IMR-90 (cell line): ENCODE results near the gene IQUB. TPM values are rescaled to one million over a fixed set of nuclear protein-coding genes. Genes with fewer than 3 reads are reported as not detected.
A peak's percentile ranks its signal among the peaks of the same experiment; 100 is the strongest.

ENCODE experiments used
- ATAC-seq: fragments of 200-7000 bp; cut with Tn5 transposase; 2 replicates; pipeline ENCODE4 v1.9.1; 2020; ENCODE audit warnings: low read depth, mild to moderate bottlenecking, moderate library complexity
- BruUV-seq: library from RNA; stranded (reverse); fragments of 400-500 nt; replicated peaks from 2 replicates; lab custom pipeline; 2021; lab: Mats Ljungman, UMichigan
- CTCF ChIA-PET: fragments of 300-600 bp; formaldehyde crosslinking; extraction: SDS; loops from one replicate; lab custom pipeline; 2021; ENCODE audit warnings: antibody characterized with exemption; lab: Yijun Ruan, JAX
- POLR2A ChIA-PET: fragments of 300-600 bp; sonication (Branson Sonifier 250); formaldehyde crosslinking; loops from one replicate; lab custom pipeline; 2022; ENCODE audit warnings: antibody characterized with exemption; ENCODE audit not compliant: unreplicated experiment; lab: Charles Lee
- DNase-seq: peaks from one replicate; pipeline ENCODE4 v3.0.0; 2013
- H2AFZ ChIP-seq: replicated peaks from 2 replicates; pipeline ENCODE3; 2013; ENCODE audit warnings: low read length, mild to moderate bottlenecking; ENCODE audit not compliant: poor library complexity
- H2AK5ac ChIP-seq: 2 replicates; pipeline ENCODE4 v1.6.1; 2013; ENCODE audit warnings: low read depth, low read length, inconsistent platforms
- H2AK9ac ChIP-seq: replicated peaks from 2 replicates; pipeline ENCODE3; 2013; ENCODE audit warnings: mild to moderate bottlenecking, low read depth, low read length, moderate library complexity; ENCODE audit not compliant: poor library complexity
- H2BK120ac ChIP-seq: 2 replicates; pipeline ENCODE4 v1.6.1; 2013; ENCODE audit warnings: low read depth, low read length, inconsistent platforms
- H2BK15ac ChIP-seq: 3 replicates; pipeline ENCODE4 v1.6.1; 2013; ENCODE audit warnings: low read depth, low read length, inconsistent platforms
- H2BK20ac ChIP-seq: 2 replicates; pipeline ENCODE4 v1.6.1; 2013; ENCODE audit warnings: low read depth, mild to moderate bottlenecking, inconsistent platforms, low read length, moderate library complexity
- H2BK5ac ChIP-seq: 2 replicates; pipeline ENCODE4 v1.6.1; 2013; ENCODE audit warnings: mild to moderate bottlenecking, low read depth, low read length, inconsistent platforms; ENCODE audit not compliant: poor library complexity, severe bottlenecking
- H3K14ac ChIP-seq: replicated peaks from 2 replicates; pipeline ENCODE4 v1.6.1; 2013; ENCODE audit warnings: low read depth, low read length, inconsistent platforms
- H3K18ac ChIP-seq: 2 replicates; pipeline ENCODE4 v1.6.1; 2013; ENCODE audit warnings: low read depth, low read length, control low read depth
- H3K23ac ChIP-seq: 2 replicates; pipeline ENCODE4 v1.6.1; 2013; ENCODE audit warnings: low read depth, low read length, inconsistent platforms
- H3K27ac ChIP-seq: 2 replicates; pipeline ENCODE4 v1.5.1; 2013; ENCODE audit warnings: mild to moderate bottlenecking, control low read depth, low read length; ENCODE audit not compliant: insufficient read depth
- H3K27me3 ChIP-seq: 2 replicates; pipeline ENCODE4 v1.6.1; 2013; ENCODE audit warnings: low read length; ENCODE audit not compliant: control insufficient read depth, insufficient read depth
- H3K36me3 ChIP-seq: 2 replicates; pipeline ENCODE4 v1.6.1; 2013; ENCODE audit warnings: low read length, mixed read lengths; ENCODE audit not compliant: control insufficient read depth, insufficient read depth
- H3K4ac ChIP-seq: 2 replicates; pipeline ENCODE4 v1.6.1; 2013; ENCODE audit warnings: low read depth, low read length, inconsistent platforms
- H3K4me1 ChIP-seq: 2 replicates; pipeline ENCODE4 v1.6.1; 2013; ENCODE audit warnings: low read length, mixed read lengths; ENCODE audit not compliant: control insufficient read depth, insufficient read depth
- H3K4me2 ChIP-seq: 2 replicates; pipeline ENCODE4 v1.6.1; 2013; ENCODE audit warnings: low read depth, mild to moderate bottlenecking, control low read depth, low read length, moderate library complexity
- H3K4me3 ChIP-seq: 2 replicates; pipeline ENCODE4 v1.5.1; 2013; ENCODE audit warnings: low read depth, mild to moderate bottlenecking, control low read depth, low read length, moderate library complexity; ENCODE audit not compliant: insufficient read depth
- H3K56ac ChIP-seq: 2 replicates; pipeline ENCODE4 v1.6.1; 2013; ENCODE audit warnings: low read length, inconsistent platforms; ENCODE audit not compliant: insufficient read depth; ENCODE audit errors: extremely low read depth
- H3K79me1 ChIP-seq, 2 experiments: 2 replicates each; pipeline ENCODE4 v1.6.1; 2013; ENCODE audit warnings: low read length in 2 of 2, inconsistent platforms in 1 of 2, low read depth in 1 of 2
- H3K9ac ChIP-seq: 2 replicates; pipeline ENCODE4 v1.6.1; 2013; ENCODE audit warnings: low read depth, low read length, control low read depth
- H3K9me1 ChIP-seq: 2 replicates; pipeline ENCODE4 v1.6.1; 2013; ENCODE audit warnings: low read length, inconsistent platforms; ENCODE audit not compliant: insufficient read depth
- H3K9me3 ChIP-seq: 2 replicates; pipeline ENCODE4 v1.6.1; 2013; ENCODE audit warnings: low read length; ENCODE audit not compliant: control insufficient read depth, insufficient read depth
- H4K20me1 ChIP-seq: 2 replicates; pipeline ENCODE4 v1.6.1; 2013; ENCODE audit warnings: low read length, inconsistent platforms; ENCODE audit not compliant: insufficient read depth
- H4K5ac ChIP-seq: 2 replicates; pipeline ENCODE4 v1.6.1; 2013; ENCODE audit warnings: mild to moderate bottlenecking, low read depth, low read length, control low read depth
- H4K8ac ChIP-seq, 2 experiments: 2 replicates each; pipeline ENCODE4 v1.6.1; 2013; ENCODE audit warnings: low read depth in 2 of 2, low read length in 2 of 2, control low read depth in 1 of 2, inconsistent platforms in 1 of 2
- H4K91ac ChIP-seq: 2 replicates; pipeline ENCODE4 v1.6.1; 2013; ENCODE audit warnings: low read depth, low read length, inconsistent platforms; ENCODE audit not compliant: insufficient read depth
- MAFK ChIP-seq: IDR thresholded peaks from 2 replicates; pipeline ENCODE4 v1.6.1; 2012; ENCODE audit warnings: low read depth, low read length, improper control_type of control experiment
- NFE2L2 ChIP-seq: fragments of 150-350 bp; IDR thresholded peaks from 2 replicates; pipeline ENCODE4 v1.6.1; 2016; ENCODE audit warnings: low read depth, mild to moderate bottlenecking, low read length
- RCOR1 ChIP-seq: IDR thresholded peaks from 2 replicates; pipeline ENCODE4 v1.6.1; 2012; ENCODE audit warnings: mild to moderate bottlenecking, low read length, improper control_type of control experiment; ENCODE audit not compliant: insufficient replicate concordance
- SMC3 ChIP-seq: fragments of 150-350 bp; IDR thresholded peaks from 2 replicates; pipeline ENCODE4 v1.6.1; 2016; ENCODE audit warnings: low read depth, mild to moderate bottlenecking, antibody characterized with exemption, low read length, moderate library complexity
- WGBS, 2 experiments: methylation state at CpG; one replicate each; pipeline versions ENCODE4 v1.1.5 to v1.1.7; 2013; ENCODE audit warnings: missing lambda C conversion rate in 2 of 2; ENCODE audit not compliant: insufficient read length in 1 of 2; ENCODE audit errors: extremely low coverage in 2 of 2; 5-methylcytosine and 5-hydroxymethylcytosine counted together
- dilution Hi-C: fragments of 300-500 bp; cut with HindIII; formaldehyde crosslinking; loops from one replicate; pipeline ENCODE4 v1.14.3; 2018; ENCODE audit warnings: low sequenced_read_pairs; ENCODE audit not compliant: unreplicated experiment
- in situ Hi-C: fragments of 300-500 bp; cut with MboI; formaldehyde crosslinking; loops from 3 replicates; pipeline ENCODE4 v1.14.3; 2019; ENCODE audit warnings: low sequenced_read_pairs, inconsistent platforms, mixed read lengths
- intact Hi-C: fragments of 100-400 bp; cut with micrococcal nuclease; formaldehyde crosslinking; loops from 2 replicates; pipeline ENCODE4 v1.10.0; 2022
- polyA plus RNA-seq, 3 experiments: library from polyadenylated mRNA; depleted of rRNA; stranded (reverse); fragments of >200 nt; gene quantifications; 2 replicates each; pipeline ENCODE4 v1.2.3, GENCODE V29; 2012; ENCODE audit warnings: low replicate concordance in 1 of 3
- total RNA-seq: library from RNA; depleted of rRNA; stranded (reverse); fragments of >200 nt; gene quantifications from 2 replicates; pipeline ENCODE4 v1.2.3, GENCODE V29; 2012

The IQUB gene
- total and polyA plus RNA-seq, 2 of the 4 experiments (the other 2 are of a cell fraction) = 0.05 to 0.18 TPM

DNA sequence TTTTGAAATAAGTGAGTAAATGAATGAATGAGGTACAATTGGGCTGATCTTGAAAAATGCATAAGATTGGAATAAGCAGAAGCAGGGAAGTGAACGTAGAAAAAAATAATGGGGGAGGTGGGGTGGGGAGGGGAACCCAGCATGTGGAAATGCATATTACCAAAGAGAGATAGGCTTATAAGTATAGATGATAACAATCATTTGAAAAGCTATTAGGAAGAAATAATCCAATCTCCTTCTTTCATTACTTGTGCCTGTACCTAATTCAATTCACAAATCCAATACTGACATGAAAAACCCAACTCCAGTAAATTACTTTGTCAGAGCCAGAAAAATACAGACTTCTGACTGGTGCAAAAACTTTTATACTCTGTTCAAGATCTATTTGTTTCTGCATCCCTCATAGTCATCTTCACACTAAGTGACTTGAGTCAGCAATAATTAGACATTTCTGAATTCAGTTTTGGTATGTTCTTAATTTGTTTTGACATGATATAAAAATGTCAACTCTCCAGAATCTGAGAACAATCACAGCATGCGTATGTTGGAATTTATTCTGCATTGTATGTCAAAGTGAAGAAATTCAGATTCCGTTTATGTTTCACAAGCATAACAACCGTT lies 99.2 kb downstream of the IQUB start:
- Histone ChIP-seq H2BK20ac (no peak overlapping the region), H3K27ac (no peak overlapping the region), H2AK9ac (no peak overlapping the region), H3K9me1 (no peaks in the 10 kb centered on the region), H3K4me3 (no peak overlapping the region), H2BK5ac (no peak overlapping the region), H3K18ac (no peak overlapping the region), H4K20me1 (no peaks in the 10 kb centered on the region), H3K23ac (no peak overlapping the region), H3K14ac (no peak overlapping the region), H2BK15ac (no peak overlapping the region), H2AK5ac (no peak overlapping the region), H2AFZ (no peak overlapping the region), H3K4me2 (no peak overlapping the region), H2BK120ac (no peak overlapping the region), H3K36me3 (no peaks in the 10 kb centered on the region), H3K9ac (no peak overlapping the region), H3K27me3 (no peaks in the 10 kb centered on the region), H3K9me3 (peaks cover 2% of the 10 kb centered on the region; the same call in 1 of the 2 replicates), H3K79me1 (no peaks in the 10 kb centered on the region), H3K4ac (no peak overlapping the region), H3K56ac (no peak overlapping the region), H3K4me1 (no peaks in the 10 kb centered on the region), H4K91ac (no peak overlapping the region), H4K5ac (no peak overlapping the region), H4K8ac (no peak overlapping the region)
- ChIA-PET POLR2A (no interaction called here), CTCF (no interaction called here)
- ATAC-seq (no peak), DNase-seq (no peak)
- no TSS peak for BruUV-seq
- TF ChIP-seq RCOR1 (no peak), SMC3 (no peak), MAFK (0 out of 2 replicates have a peak, but pooled peaks have one; percentile 8), NFE2L2 (no peak)
- in situ Hi-C loops = no loop called here
- dilution Hi-C loops = no loop called here
- intact Hi-C loops = no loop called here
- WGBS, 2 experiments = no CpG with 5 or more reads among the region's 4 CpGs
